ENCODE data around the gene NUDT3.

- TF ChIP-seq REST (IDR thresholded peaks at IDR 0.05; ENCODE audit: low read depth) (no peak), TCF12 (IDR thresholded peaks at IDR 0.05; ENCODE audit: low read depth) (no peak), CREB1 (IDR thresholded peaks at IDR 0.05; ENCODE audit: low read depth) (no peak), ZBTB7A (IDR thresholded peaks at IDR 0.05; ENCODE audit: low read depth) (no peak), RAD21 (IDR thresholded peaks at IDR 0.05; ENCODE audit: low read depth) (no peak), EP300 (IDR thresholded peaks at IDR 0.05; ENCODE audit: borderline replicate concordance) (no peak), TAF1 (IDR thresholded peaks at IDR 0.05; ENCODE audit: low read depth) (no peak), NFIC (IDR thresholded peaks at IDR 0.05) (no peak), MAX (IDR thresholded peaks at IDR 0.05) (no peak), YY1 (IDR thresholded peaks at IDR 0.05; ENCODE audit: low read depth) (no peak), CEBPB (IDR thresholded peaks at IDR 0.05) (no peak)
Measured at GRCh38 chr6:34315780-34316179, 76.7 kb downstream of the NUDT3 start.
